Activated CD4-positive, alpha-beta T cell treated with anti-CD3 and anti-CD28 coated beads for 36 hours (primary cell): ENCODE data around the gene DNAJC15. TPM values are rescaled to one million over a fixed set of nuclear protein-coding genes. Genes with fewer than 3 reads are reported as not detected.

Experiments used
- ATAC-seq: fragments of 200-7000 bp; cut with Tn5 transposase; one replicate; pipeline ENCODE4 v1.10.0; 2021; ENCODE audit warnings: mild to moderate bottlenecking, moderate library complexity
- CTCF ChIA-PET: fragments of 350-600 bp; sonication (Branson Sonifier 250); formaldehyde crosslinking; loops from one replicate; lab custom pipeline; 2021; ENCODE audit warnings: antibody characterized with exemption; lab: Charles Lee
- POLR2A ChIA-PET: fragments of 350-600 bp; sonication (Branson Sonifier 250); formaldehyde crosslinking; loops from one replicate; lab custom pipeline; 2021; ENCODE audit warnings: antibody characterized with exemption, inconsistent platforms; lab: Charles Lee
- DNase-seq: peaks from one replicate; pipeline ENCODE4 v3.0.0-alpha.2; 2020
- H3K27ac Mint-ChIP-seq: one replicate; pipeline ENCODE4 v1.8.0; 2021; ENCODE audit warnings: mixed read lengths
- H3K27me3 Mint-ChIP-seq: one replicate; pipeline ENCODE4 v1.8.0; 2021; ENCODE audit warnings: mixed read lengths
- H3K36me3 Mint-ChIP-seq: one replicate; pipeline ENCODE4 v1.8.0; 2021; ENCODE audit warnings: low read depth, mixed read lengths
- H3K4me1 Mint-ChIP-seq: one replicate; pipeline ENCODE4 v1.8.0; 2021; ENCODE audit warnings: mixed read lengths
- H3K4me3 Mint-ChIP-seq: one replicate; pipeline ENCODE4 v1.8.0; 2021; ENCODE audit warnings: mild to moderate bottlenecking, moderate library complexity, mixed read lengths
- H3K9me3 Mint-ChIP-seq: one replicate; pipeline ENCODE4 v1.8.0; 2021; ENCODE audit warnings: low read depth, mixed read lengths
- intact Hi-C, 2 experiments: fragments of 100-400 bp; cut with DNase I in 1 of 2; cut with micrococcal nuclease in 1 of 2; formaldehyde crosslinking; loops; one replicate each; pipeline versions ENCODE4 v1.14.2 to v1.15.1; 2022 to 2024; cut with DNase I, micrococcal nuclease
- total RNA-seq, 2 experiments: library from RNA; stranded (reverse); gene quantifications; one replicate each; pipeline ENCODE4 v1.2.3, GENCODE V29; 2021

The DNAJC15 gene
- total RNA-seq, 2 experiments from 2014 or later = 13.0 to 20.8 TPM

GRCh38 chr13:43003729-43004128, 19.7 kb upstream of the DNAJC15 start:
- Mint-ChIP-seq H3K4me1 (peaks cover 4% of the 10 kb centered on the region), H3K9me3 (peaks cover 9% of the 10 kb centered on the region), H3K4me3 (no peak overlapping the region), H3K27me3 (no peaks in the 10 kb centered on the region), H3K36me3 (no peaks in the 10 kb centered on the region), H3K27ac (no peak overlapping the region)
- CTCF ChIA-PET = no interaction called here
- ATAC-seq (no peak), DNase-seq (no peak)
- intact Hi-C loops = no loop called here
- POLR2A ChIA-PET = no interaction called here

- Mint-ChIP-seq H3K36me3 (no peaks in the 10 kb centered on the region), H3K4me1 (peaks cover 4% of the 10 kb centered on the region), H3K27me3 (no peaks in the 10 kb centered on the region), H3K4me3 (no peak overlapping the region), H3K27ac (no peak overlapping the region), H3K9me3 (peaks cover 9% of the 10 kb centered on the region)
- POLR2A ChIA-PET = no interaction called here
- no peak for ATAC-seq
- intact Hi-C loops = no loop called here
- no peak for DNase-seq
- CTCF ChIA-PET = no interaction called here
Measured at GRCh38 chr13:43005460-43006236, 17.7 kb upstream of the DNAJC15 start.

- Mint-ChIP-seq H3K27ac (no peak overlapping the region), H3K36me3 (no peaks in the 10 kb centered on the region), H3K4me1 (no peaks in the 10 kb centered on the region), H3K9me3 (peaks cover 9% of the 10 kb centered on the region), H3K4me3 (no peak overlapping the region), H3K27me3 (no peaks in the 10 kb centered on the region)
- POLR2A ChIA-PET = no interaction called here
- CTCF ChIA-PET = no interaction called here
- DNase-seq (no peak), ATAC-seq (no peak)
- intact Hi-C loops = no loop called here
Measured at GRCh38 chr13:43006893-43007631, 16.3 kb upstream of the DNAJC15 start.

- ChIA-PET CTCF (no interaction called here), POLR2A (no interaction called here)
- Mint-ChIP-seq H3K4me1 (no peaks in the 10 kb centered on the region), H3K36me3 (no peaks in the 10 kb centered on the region), H3K27ac (no peak overlapping the region), H3K27me3 (no peaks in the 10 kb centered on the region), H3K4me3 (no peak overlapping the region), H3K9me3 (no peaks in the 10 kb centered on the region)
- intact Hi-C loops = no loop called here
- ATAC-seq = no peak
- DNase-seq = no peak
Measured at GRCh38 chr13:43008596-43008995, 14.8 kb upstream of the DNAJC15 start.

GRCh38 chr13:43009506-43009905, 13.9 kb upstream of the DNAJC15 start:
- no peaks in the 10 kb centered on the region for H3K27me3 Mint-ChIP-seq
- H3K27ac Mint-ChIP-seq = no peak overlapping the region
- CTCF ChIA-PET = interaction anchor here (1.2 kb wide), 1 partner anchor 10 kb away, joined by 3 read pairs; no protein-coding TSS in a partner anchor
- DNase-seq (no peak), ATAC-seq (no peak)
- no peaks in the 10 kb centered on the region for H3K9me3 Mint-ChIP-seq
- POLR2A ChIA-PET = no interaction called here
- intact Hi-C loops = no loop called here
- no peaks in the 10 kb centered on the region for H3K4me1 Mint-ChIP-seq
- no peak overlapping the region for H3K4me3 Mint-ChIP-seq
- H3K36me3 Mint-ChIP-seq = no peaks in the 10 kb centered on the region

- ATAC-seq = no peak
- Mint-ChIP-seq H3K9me3 (no peaks in the 10 kb centered on the region), H3K27me3 (no peaks in the 10 kb centered on the region), H3K4me3 (no peak overlapping the region), H3K36me3 (no peaks in the 10 kb centered on the region), H3K4me1 (no peaks in the 10 kb centered on the region), H3K27ac (no peak overlapping the region)
- POLR2A ChIA-PET = no interaction called here
- CTCF ChIA-PET = no interaction called here
- DNase-seq = no peak
- intact Hi-C loops = no loop called here
Measured at GRCh38 chr13:43014162-43014561, 9.2 kb upstream of the DNAJC15 start.

- no peak overlapping the region for H3K27ac Mint-ChIP-seq
- CTCF ChIA-PET = no interaction called here
- no peaks in the 10 kb centered on the region for H3K36me3 Mint-ChIP-seq
- H3K4me1 Mint-ChIP-seq = no peaks in the 10 kb centered on the region
- POLR2A ChIA-PET = no interaction called here
- no peaks in the 10 kb centered on the region for H3K9me3 Mint-ChIP-seq
- no peak overlapping the region for H3K4me3 Mint-ChIP-seq
- ATAC-seq (no peak), DNase-seq (no peak)
- H3K27me3 Mint-ChIP-seq = no peaks in the 10 kb centered on the region
- intact Hi-C loops = no loop called here
Measured at GRCh38 chr13:43016226-43016625, 7.2 kb upstream of the DNAJC15 start.

- H3K4me3 Mint-ChIP-seq = no peak overlapping the region
- intact Hi-C loops = loop anchor here in 1 of 2 experiments (5.0 kb wide), 1 partner anchor 48 kb away; no protein-coding TSS in a partner anchor
- ATAC-seq (no peak), DNase-seq (no peak)
- no peak overlapping the region for H3K27ac Mint-ChIP-seq
- peaks cover 4% of the 10 kb centered on the region for H3K36me3 Mint-ChIP-seq
- ChIA-PET POLR2A (no interaction called here), CTCF (interaction anchor here (0.9 to 1.1 kb wide), 2 partner anchors 9 to 66 kb away, joined by 3 read pairs; no protein-coding TSS in a partner anchor)
- H3K4me1 Mint-ChIP-seq = peaks cover 6% of the 10 kb centered on the region
- no peaks in the 10 kb centered on the region for H3K9me3 Mint-ChIP-seq
- H3K27me3 Mint-ChIP-seq = no peaks in the 10 kb centered on the region
Measured at GRCh38 chr13:43019811-43020210, 3.6 kb upstream of the DNAJC15 start.

GRCh38 chr13:43020794-43021193, 2.6 kb upstream of the DNAJC15 start:
- no peaks in the 10 kb centered on the region for H3K9me3 Mint-ChIP-seq
- ATAC-seq = no peak
- intact Hi-C loops = loop anchor here in 1 of 2 experiments (5.0 kb wide), 1 partner anchor 48 kb away; no protein-coding TSS in a partner anchor
- H3K36me3 Mint-ChIP-seq = peaks cover 4% of the 10 kb centered on the region
- H3K4me3 Mint-ChIP-seq = no peak overlapping the region
- no peak for DNase-seq
- no peak overlapping the region for H3K27ac Mint-ChIP-seq
- ChIA-PET CTCF (no interaction called here), POLR2A (no interaction called here)
- H3K27me3 Mint-ChIP-seq = no peaks in the 10 kb centered on the region
- H3K4me1 Mint-ChIP-seq = peaks cover 11% of the 10 kb centered on the region

- ChIA-PET POLR2A (no interaction called here), CTCF (interaction anchor here (0.6 to 0.7 kb wide), 2 partner anchors 28 to 406 kb away, joined by 3 read pairs; no protein-coding TSS in a partner anchor)
- H3K9me3 Mint-ChIP-seq = no peaks in the 10 kb centered on the region
- H3K4me3 Mint-ChIP-seq = no peak overlapping the region
- H3K36me3 Mint-ChIP-seq = peaks cover 5% of the 10 kb centered on the region
- ATAC-seq = no peak
- no peaks in the 10 kb centered on the region for H3K27me3 Mint-ChIP-seq
- peaks cover 16% of the 10 kb centered on the region for H3K4me1 Mint-ChIP-seq
- DNase-seq = no peak
- intact Hi-C loops = loop anchor here (2.0 to 5.0 kb wide), 2 partner anchors 50 to 51 kb away; no protein-coding TSS in a partner anchor
- no peak overlapping the region for H3K27ac Mint-ChIP-seq
Measured at GRCh38 chr13:43021926-43022670, 1.3 kb upstream of the DNAJC15 start.

GRCh38 chr13:43022934-43023288, 475 bp upstream of the DNAJC15 start:
- no peak for DNase-seq
- H3K27ac Mint-ChIP-seq = peak overlapping the region; percentile 91
- CTCF ChIA-PET = interaction anchor here (0.6 to 0.8 kb wide), 5 partner anchors 15 to 813 kb away, joined by 3 read pairs; no protein-coding TSS in a partner anchor
- peaks cover 23% of the 10 kb centered on the region for H3K4me1 Mint-ChIP-seq
- H3K4me3 Mint-ChIP-seq = peak overlapping the region; percentile 99
- no peak for ATAC-seq
- intact Hi-C loops = loop anchor here (1.0 to 5.0 kb wide), 5 partner anchors 20 to 52 kb away; partner anchors contain the start of gene EPSTI1 (in 1 of the 2)
- POLR2A ChIA-PET = interaction anchor here (1.3 kb wide), 1 partner anchor 31 kb away, joined by 8 read pairs; the partner anchor contains the start of gene EPSTI1
- no peaks in the 10 kb centered on the region for H3K27me3 Mint-ChIP-seq
- H3K9me3 Mint-ChIP-seq = no peaks in the 10 kb centered on the region
- peaks cover 10% of the 10 kb centered on the region for H3K36me3 Mint-ChIP-seq
